ENCODE data around the gene CRELD1. TPM values are rescaled to one million over a fixed set of nuclear protein-coding genes. Genes with fewer than 3 reads are reported as not detected.

The CRELD1 gene
- total and polyA plus RNA-seq, 9 of the 15 experiments (the other 6 are each of a cell fraction or from before 2014, with no cell fraction given) = 3.3 to 25.8 (median 16.5) TPM

GRCh38 chr3:9897408-9898372 lies 35.9 kb upstream of the CRELD1 start (continued):
- TF ChIP-seq CUX1 (CRISPR knock-in tag; IDR thresholded peaks at IDR 0.05) = peak; percentile 81; the same call in 1 of the 2 replicates
- no peak for TF ChIP-seq RBM39 (optimal IDR thresholded peaks at IDR 0.05; ENCODE audit: low read depth, low read length)
- TF ChIP-seq SMARCE1 (IDR thresholded peaks at IDR 0.05) = no peak
- TF ChIP-seq ZFX (CRISPR knock-in tag; IDR thresholded peaks at IDR 0.05) = peak; percentile 71
- TF ChIP-seq CCAR2 (IDR thresholded peaks at IDR 0.05; ENCODE audit: low read depth, low read length) = no peak
- no peak for TF ChIP-seq ELF4 (CRISPR knock-in tag; IDR thresholded peaks at IDR 0.05)
- TF ChIP-seq CCNT2 (IDR thresholded peaks at IDR 0.05; ENCODE audit: borderline replicate concordance, extremely low read depth, insufficient read length, low read depth, low read length) = peak; percentile 21
- no peak for TF ChIP-seq GABPB2 (CRISPR knock-in tag; conservative IDR thresholded peaks at IDR 0.05)
- TF ChIP-seq LEF1 (IDR thresholded peaks at IDR 0.05) = peak; percentile 46
- peak in 1 of 2 experiments; percentile 62; a peak in 2 of 4 replicates for TF ChIP-seq MAZ (CRISPR knock-in tag; conservative IDR thresholded peaks at IDR 0.05 in 1 of 2, IDR thresholded peaks at IDR 0.05 in 1 of 2)
- peak; percentile 73 for TF ChIP-seq SMAD4 (CRISPR knock-in tag; conservative IDR thresholded peaks at IDR 0.05)
- no peak for TF ChIP-seq HMG20A (CRISPR knock-in tag; conservative IDR thresholded peaks at IDR 0.05)
- peak; percentile 84 for TF ChIP-seq MYC (IDR thresholded peaks at IDR 0.05; ENCODE audit: low read depth, low read length)
- TF ChIP-seq MYC (CRISPR knock-in tag; IDR thresholded peaks at IDR 0.05; ENCODE audit: borderline replicate concordance, low read depth) = no peak
- no peak for TF ChIP-seq PPARD (CRISPR knock-in tag; IDR thresholded peaks at IDR 0.05)
- peak; percentile 50; the same call in 1 of the 2 replicates for TF ChIP-seq ZBTB9 (CRISPR knock-in tag; IDR thresholded peaks at IDR 0.05)
- TF ChIP-seq BRF1 (IDR thresholded peaks at IDR 0.05; ENCODE audit: borderline replicate concordance, extremely low read depth, insufficient read length) = no peak
- TF ChIP-seq, protein P1, sequence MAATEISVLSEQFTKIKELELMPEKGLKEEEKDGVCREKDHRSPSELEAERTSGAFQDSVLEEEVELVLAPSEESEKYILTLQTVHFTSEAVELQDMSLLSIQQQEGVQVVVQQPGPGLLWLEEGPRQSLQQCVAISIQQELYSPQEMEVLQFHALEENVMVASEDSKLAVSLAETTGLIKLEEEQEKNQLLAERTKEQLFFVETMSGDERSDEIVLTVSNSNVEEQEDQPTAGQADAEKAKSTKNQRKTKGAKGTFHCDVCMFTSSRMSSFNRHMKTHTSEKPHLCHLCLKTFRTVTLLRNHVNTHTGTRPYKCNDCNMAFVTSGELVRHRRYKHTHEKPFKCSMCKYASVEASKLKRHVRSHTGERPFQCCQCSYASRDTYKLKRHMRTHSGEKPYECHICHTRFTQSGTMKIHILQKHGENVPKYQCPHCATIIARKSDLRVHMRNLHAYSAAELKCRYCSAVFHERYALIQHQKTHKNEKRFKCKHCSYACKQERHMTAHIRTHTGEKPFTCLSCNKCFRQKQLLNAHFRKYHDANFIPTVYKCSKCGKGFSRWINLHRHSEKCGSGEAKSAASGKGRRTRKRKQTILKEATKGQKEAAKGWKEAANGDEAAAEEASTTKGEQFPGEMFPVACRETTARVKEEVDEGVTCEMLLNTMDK (IDR thresholded peaks at IDR 0.05; ENCODE audit: borderline replicate concordance, insufficient read depth, low read depth, low read length, poor library complexity, severe bottlenecking) = no peak
